Superior temporal gyrus (tissue), 1 donor: ENCODE results near the gene CLDN14.

ENCODE experiments used
- DNase-seq: peaks from one replicate; pipeline ENCODE4 v3.0.0-alpha.2; 2016; ENCODE audit errors: extremely low spot score

CLDN14 gene

DNA sequence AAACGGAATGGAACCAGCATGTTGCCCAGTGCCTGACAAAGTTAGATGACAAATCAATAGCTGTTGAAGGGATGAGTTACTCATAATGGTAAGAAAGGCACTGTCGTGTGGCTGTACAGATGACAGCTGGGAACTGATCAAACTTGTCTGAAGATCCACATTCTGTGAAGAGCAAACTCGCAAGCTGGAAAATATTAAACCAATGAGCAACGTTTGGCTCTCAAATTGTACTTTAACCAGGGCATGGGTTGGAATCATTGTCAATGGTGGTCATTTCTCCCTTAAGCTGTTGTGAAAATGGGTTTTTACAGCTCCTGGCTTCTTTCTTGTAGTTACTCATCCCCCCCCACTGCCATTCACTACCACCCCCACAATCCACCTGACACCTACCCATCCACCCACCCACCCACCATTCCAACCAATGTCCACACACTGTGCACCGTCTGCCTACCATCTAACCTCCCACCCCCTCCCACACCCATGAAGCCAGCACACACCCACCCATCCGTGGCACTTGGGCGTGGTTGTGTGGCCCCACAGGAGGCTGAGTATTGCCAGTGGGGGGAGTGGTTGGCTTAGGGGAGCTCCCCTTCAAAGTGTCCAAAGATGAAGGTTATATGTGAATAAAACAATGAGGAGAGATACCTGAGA lies 46.7 kb downstream of the CLDN14 start:
- no peak for DNase-seq

DNA sequence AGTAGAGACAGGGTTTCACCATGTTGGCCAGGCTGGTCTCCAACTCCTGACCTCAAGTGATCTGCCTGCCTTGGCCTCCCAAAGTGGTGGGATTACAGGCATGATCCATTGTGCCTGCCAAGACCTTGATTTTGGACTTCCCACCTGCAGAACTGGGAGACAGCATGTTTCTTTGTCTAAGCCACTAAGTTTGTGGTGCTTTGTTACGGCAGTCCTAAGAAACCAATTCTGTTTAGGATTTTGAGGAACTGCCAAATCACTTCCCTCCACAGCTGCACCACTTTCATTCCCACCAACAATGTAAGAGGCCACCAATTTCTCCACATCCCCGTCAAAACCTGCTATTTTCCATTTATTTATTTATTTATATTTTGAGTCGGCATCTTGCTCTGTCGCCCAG lies 48.7 kb downstream of the CLDN14 start:
- DNase-seq: no peak

DNA sequence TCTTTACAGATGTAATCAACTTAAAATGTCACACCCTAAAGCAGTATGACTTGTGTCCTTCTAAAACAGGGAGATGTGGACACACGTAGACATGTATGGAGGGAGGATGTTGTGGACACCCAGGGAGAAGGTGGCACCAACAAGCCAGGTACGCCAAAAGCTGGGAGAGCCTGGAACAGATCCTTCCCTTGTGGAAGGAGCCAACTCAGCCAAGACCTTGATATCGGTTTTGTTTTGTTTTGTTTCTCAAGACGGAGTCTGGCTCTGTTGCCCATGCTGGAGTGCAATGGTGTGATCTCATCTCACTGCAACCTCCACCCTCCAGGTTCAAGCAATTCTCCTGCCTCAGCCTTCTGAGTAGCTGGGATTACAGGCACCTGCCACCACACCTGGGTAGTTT lies 49.1 kb downstream of the CLDN14 start:
- DNase-seq: no peak

DNA sequence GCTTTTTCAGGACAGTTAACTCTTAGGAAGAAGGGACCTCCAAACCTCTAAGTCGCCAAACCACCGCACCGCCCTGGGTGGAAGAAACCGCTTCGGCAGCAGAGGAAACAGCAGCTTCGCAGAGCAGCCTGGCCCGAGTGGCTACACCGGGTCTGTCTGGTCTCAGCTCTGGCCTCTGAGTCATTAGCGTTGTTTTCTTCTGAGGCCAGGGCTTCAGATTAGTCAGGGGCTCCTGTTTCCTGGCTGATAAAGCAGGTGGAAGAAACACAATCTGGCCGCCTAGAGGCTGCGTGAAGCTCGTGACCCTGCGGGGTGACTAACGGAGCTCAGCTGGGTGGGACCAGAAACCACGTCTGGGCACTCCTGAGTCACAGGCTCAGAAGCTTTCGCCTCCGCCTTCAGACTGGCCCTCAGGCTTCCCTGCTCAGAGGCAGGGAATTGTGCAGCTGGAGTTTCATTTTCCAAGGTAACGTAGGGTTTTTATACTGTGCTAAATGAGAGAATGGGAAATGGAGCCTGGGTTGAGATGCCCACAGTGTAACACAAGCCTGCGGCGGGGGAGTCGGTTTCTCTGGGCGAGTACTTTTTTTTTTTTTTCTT lies 49.9 kb downstream of the CLDN14 start:
- DNase-seq: no peak

DNA sequence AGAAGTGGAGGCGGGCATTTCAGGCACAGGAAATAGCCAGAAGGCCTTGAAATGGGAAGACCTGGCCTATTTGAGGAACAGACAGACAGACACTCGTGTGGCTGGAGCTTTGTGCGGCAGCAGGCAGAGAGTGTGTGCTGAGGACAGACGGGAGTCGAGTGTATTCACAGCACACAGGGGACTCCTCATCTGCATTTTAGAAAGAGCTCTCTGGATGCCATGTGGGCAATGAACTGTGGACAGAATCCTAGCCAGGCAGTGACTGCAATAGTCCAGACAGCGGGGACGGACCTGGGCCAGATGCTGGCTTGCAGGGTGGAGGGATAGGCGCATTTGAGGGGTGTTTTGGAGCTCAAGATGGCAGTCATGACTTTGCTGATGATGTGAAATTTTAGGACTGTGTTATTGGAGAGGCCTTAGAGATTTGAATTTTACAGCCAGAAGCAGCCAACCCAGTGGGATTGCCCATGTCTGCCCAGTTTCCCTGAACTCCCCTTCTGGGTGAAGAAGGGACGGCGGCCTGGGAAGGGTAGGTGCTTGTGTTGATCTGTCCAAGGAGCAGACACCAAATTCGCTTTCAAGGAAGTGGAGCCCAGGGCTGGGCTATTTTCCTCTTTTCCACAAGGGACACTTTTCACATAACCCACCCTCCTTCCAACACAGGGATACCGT lies 51.0 kb downstream of the CLDN14 start:
- no peak for DNase-seq

DNA sequence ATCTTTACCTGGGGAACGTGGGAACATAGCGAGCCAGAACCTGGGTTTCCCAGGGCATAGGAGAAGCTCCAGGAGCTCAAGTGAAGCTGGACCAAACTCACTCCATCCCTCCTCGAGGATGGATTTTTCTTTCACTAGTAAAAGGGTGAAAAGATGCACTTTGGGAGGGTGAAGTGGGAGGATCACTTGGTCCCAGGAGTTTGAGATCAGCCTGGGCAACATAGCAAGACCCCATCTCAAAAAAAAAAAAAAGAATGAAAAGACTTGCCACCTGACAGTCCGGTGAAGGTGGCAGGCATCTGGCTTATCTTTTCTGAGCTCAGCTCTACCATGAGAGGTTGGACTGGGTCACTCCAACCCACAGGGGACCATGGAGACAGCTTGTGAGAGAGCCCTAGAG lies 52.4 kb downstream of the CLDN14 start:
- DNase-seq: no peak

DNA sequence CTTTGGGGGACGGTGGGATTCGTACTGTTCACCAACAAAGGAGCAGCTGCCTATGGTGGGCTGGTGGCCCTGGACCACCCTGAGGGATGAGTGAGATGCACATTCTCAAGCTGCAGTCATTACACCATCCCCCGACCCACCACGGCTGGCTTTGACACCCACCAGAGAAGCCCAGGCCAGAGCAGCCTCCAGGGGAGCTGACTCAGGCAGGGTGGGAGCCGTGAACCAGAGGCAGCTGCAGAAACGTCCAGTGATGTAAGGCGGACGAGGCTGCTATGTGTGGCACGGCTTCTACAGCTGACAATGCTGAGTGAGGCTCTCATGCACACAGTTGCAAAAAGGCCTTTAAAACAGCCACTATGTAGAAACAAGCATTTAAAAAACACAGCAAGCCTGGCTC lies 54.6 kb downstream of the CLDN14 start:
- no peak for DNase-seq

DNA sequence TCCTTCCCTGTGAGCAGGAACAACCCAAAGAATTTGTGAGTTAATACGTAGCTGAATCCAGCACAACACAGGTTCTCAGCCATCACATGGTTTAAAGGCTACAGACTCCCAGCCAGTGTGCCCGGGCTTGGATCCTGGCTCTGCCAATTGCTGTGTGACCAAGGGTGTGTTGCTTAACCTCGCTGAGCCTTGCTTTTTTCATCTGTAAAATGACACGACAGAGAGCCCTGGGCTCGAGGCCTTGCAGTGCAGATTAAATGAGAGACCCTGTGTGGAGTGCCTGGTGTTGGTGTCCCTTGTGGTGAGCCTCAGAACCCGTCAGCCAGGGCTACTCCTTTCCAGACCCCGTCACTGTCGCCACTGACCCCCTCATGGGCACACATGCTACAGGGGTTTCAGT lies 55.3 kb downstream of the CLDN14 start:
- DNase-seq: no peak

DNA sequence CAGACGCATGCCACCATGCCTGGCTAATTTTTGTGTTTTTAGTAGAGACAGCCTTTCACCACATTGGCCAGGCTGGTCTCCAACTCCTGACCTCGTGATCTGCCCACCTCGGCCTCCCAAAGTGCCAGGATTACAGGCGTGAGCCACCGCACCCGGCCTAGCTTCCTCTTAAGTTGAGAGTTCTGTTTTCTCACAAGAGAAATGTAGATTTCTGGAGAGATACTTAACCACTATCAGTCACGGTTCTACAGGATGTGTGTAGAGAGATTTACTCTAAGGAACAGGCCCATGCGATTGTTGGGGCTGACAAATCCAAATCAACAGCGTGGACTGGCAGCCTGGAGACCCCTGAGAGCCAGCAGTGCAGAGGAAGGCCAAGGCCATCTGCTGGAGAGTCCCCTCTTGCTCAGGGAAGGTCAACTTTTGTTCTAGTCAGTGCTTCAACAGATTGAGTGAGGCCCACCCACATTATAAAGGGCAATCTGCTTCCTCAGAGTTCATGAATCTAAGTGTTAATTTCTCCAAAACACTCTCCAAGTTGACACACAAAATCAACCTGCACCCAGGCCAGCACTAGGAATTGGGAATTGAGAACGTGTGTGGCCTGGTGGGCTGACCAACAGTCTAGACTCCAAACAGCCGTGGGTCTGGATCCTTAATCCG lies 56.0 kb downstream of the CLDN14 start:
- no peak for DNase-seq

DNA sequence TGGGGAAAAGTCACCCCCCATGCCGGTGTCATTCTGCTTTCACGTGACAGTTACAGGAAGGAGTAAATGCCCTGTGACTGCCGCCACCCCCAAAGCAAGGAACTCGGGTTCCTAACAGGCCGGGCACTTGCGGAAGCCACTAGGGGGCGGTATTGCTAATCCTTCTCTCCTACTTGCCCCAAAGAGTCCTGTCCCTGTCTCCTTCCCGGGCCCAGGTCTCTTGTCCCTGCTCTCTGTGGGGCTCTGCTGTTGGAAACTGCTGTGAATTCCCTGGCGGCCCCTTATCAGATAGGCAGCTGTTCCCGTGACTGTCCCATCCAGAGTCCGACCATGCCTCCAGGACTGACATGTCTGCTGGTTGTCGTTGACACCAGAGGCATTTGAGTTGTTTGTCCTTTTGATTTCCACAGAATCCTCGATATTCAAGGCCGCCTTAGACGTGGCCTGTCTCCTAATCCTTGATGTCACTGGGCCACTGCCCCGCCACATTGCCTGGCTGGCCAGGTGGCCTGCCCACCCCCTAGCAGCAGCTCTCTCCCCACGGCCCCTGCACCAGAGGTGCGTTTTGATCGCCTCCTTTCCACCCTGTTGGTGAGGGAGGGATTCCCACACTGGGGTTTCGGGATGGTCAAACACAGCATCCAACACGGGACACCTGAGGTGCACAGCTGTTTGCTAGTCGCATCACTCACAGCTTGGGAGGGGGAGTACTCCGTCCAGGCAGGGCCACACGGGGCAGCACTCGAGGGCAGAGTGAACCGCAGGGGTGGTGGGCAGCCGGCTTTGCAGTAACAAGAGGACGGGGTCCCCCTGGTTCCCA lies 57.4 kb downstream of the CLDN14 start:
- DNase-seq: no peak

DNA sequence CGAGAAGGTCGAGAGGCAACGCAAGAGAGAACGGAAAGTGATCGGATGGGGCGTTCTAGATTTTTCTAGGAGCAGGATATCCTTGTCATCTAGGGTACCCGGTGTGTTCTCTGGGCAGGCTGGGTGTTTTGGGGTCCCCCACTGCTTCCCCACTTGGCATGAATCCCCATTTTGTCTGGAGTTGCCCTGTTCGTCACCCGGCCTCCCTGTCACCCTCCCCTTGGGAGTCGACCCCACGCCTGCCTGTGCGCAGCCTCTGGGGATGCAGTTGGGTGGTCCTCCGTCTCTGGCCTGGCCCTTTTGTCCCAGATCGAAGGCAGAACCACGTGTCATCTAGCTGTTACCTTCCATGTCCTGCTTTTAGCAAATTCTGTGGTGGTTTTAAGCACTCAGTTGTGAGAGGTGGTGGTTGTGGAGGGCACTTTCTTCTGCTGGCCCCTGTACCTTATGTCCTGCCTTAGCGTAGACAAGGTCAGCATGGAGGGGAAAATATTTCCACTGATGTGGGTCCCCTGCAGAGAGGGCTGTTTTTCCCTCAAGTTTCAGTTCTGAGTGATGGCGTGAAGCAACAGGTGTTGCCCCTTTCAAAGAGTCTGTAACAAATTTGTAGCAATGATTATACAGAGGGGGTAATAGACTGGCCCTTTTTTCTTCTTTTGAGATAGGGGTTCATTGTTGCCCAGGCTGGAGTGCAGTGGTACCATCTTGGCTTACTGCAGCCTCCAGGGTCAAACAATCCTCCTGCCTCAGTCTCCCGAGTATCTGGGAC lies 59.2 kb downstream of the CLDN14 start:
- no peak for DNase-seq

DNA sequence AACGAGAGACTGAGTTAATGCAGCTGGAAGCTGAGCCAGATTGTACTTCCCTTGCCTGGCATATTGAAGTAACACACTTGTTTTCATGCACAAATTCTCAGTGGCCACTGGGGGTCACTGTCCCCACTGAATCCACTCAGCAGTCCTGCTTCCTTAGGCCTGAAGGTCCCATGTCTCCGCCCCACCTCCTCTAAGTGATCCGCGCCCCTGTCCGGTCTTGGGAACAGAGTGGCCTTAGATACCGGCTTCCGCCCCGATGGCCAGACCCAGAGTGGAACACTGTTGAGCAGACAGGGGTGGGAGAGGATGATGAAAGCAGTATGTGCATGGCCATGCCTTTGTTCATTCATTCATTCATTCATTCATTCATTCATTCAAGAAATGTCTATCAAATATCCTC lies 59.9 kb downstream of the CLDN14 start:
- DNase-seq: peak; percentile 71

DNA sequence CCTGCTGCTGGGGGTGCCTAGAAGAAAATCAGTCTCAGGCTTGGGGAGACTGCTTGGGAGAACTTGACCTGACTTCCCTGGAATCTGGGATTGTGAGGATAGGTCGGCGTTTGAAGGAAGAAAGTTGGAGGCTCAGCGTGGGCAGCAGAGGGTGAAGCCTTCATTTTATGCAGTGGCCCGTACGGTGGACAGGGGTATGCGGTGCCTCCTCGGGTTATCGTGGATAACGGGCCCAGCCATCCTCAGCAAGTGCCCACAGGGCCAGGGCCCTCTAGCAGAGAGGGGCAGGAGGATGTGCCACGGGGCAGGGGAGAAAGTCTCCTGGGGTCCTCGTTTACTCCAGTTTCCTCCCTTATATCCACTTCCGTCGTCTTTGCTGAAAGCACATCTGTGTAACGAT lies 60.7 kb downstream of the CLDN14 start:
- DNase-seq: no peak

DNA sequence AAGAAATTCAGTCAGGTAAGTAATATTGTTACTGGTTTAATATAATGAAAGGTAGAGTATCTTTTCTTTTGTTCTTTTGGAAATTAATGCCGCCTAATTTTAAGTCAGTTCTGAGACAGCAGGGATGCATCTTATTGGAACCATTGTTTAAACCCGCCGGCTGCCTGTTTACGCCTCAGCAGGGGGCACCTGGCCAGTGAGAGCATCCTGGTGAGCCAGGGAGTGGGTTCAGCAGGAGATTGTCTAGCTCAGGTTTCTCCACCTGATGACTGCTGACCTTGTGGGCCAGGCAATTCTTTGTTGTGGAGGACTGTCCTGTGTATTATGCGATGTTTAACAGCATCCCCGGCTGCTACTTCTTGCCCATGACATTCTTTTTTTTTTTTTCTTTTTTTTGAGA lies 64.5 kb downstream of the CLDN14 start:
- no peak for DNase-seq

DNA sequence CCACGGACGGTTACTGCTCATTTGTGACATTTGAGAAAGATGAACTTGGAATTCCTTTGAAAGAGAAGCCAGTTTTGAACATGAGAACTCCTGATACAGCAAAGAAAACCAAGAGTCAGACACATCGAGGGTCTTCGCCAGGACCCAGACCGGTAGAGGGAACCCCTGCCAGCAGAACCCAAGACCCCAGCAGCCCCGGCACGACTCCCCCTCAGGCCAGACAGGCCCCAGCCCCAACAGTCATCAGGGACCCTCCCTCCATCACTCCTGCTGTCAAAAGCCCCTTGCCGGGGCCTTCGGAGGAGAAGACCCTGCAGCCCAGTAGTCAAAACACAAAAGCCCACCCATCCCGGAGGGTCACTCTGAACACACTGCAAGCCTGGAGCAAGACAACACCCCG lies 67.0 kb downstream of the CLDN14 start:
- no peak for DNase-seq

DNA sequence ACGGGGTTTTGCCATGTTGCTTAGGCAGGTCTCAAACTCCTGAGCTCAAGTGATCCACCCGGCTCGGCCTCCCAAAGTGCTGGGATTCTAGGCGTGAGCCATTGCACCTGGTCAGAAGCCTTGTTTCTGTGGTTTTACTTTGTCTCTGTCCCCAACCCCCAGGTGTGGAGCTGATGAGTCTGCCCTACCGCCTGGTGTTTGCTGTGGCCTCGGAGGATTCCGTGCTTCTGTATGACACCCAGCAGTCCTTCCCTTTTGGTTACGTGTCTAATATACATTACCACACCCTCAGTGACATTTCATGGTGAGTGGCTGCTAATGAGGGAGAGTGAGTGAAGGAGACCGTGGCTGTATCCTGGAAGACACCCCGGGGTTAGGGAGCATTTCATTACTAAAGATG lies 68.6 kb downstream of the CLDN14 start:
- no peak for DNase-seq
